ENCODE measurements around the gene PPRC1. TPM values are rescaled to one million over a fixed set of nuclear protein-coding genes. Genes with fewer than 3 reads are reported as not detected.

Gene PPRC1
- total RNA-seq, 1 donor from 2014 or later, result 12.1 TPM

DNA sequence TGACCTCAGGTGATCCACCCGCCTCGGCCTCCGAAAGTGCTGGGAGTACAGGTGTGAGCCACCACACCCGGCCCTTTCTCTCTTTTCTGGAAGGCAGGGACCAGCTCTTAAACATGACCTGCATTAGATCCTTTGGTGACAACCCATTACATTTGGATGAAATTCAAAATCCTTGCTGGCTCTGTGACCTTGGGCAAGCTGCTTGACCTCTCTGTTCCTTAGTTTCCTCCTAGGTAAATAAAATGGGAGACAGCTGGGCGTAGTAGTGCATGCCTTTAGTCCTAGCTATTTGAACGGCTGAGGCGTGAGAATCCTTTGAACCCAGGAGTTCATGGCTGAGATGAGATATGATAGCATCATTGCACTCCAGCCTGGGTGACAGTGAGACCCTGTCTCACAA, 36.4 kb upstream of the PPRC1 start:
- Histone ChIP-seq H3K27me3 (ENCODE audit: low read depth) (no peaks in the 10 kb centered on the region), H3K4me1 (no peaks in the 10 kb centered on the region), H3K9me3 (replicated peaks) (no peaks in the 10 kb centered on the region), H3K27ac (replicated peaks) (no peak overlapping the region), H3K36me3 (no peaks in the 10 kb centered on the region), H3K4me3 (no peak overlapping the region)
- intact Hi-C loops (cut with micrococcal nuclease), result no loop called here
- no peak for DNase-seq
- TF ChIP-seq CTCF (IDR thresholded peaks at IDR 0.05; ENCODE audit: borderline replicate concordance), result no peak

DNA sequence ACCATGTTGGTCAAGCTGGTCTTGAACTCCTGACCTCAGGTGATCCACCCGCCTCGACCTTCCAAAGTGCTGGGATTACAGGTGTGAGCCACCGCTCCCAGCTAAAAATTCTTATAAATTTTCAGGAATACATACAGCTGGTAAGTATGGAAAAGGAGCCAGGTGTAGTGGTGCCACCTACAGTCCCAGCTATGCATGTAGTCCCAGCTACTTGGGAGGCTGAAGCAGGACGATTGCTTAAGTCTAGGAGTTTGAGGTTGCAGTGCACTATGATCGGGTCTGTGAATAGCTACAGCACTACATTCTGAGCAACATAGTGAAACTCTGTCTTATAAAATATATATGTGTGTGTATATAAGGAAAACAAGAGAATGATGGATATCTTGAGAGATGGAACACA, 31.7 kb upstream of the PPRC1 start:
- Histone ChIP-seq H3K4me1 (peaks cover 3% of the 10 kb centered on the region), H3K4me3 (no peak overlapping the region), H3K27me3 (ENCODE audit: low read depth) (no peaks in the 10 kb centered on the region), H3K27ac (replicated peaks) (no peak overlapping the region), H3K9me3 (replicated peaks) (no peaks in the 10 kb centered on the region), H3K36me3 (peaks cover 4% of the 10 kb centered on the region)
- intact Hi-C loops (cut with micrococcal nuclease), result no loop called here
- DNase-seq, result no peak
- TF ChIP-seq CTCF (IDR thresholded peaks at IDR 0.05; ENCODE audit: borderline replicate concordance), result no peak

GRCh38 chr10:102102421-102102820, 30.4 kb upstream of the PPRC1 start:
- intact Hi-C loops (cut with micrococcal nuclease), result no loop called here
- no peak overlapping the region for H3K27ac ChIP-seq (replicated peaks)
- H3K4me1 ChIP-seq, result peaks cover 3% of the 10 kb centered on the region
- H3K9me3 ChIP-seq (replicated peaks), result no peaks in the 10 kb centered on the region
- H3K4me3 ChIP-seq, result no peak overlapping the region
- no peak for TF ChIP-seq CTCF (IDR thresholded peaks at IDR 0.05; ENCODE audit: borderline replicate concordance)
- no peaks in the 10 kb centered on the region for H3K27me3 ChIP-seq (ENCODE audit: low read depth)
- no peak for DNase-seq
- peaks cover 12% of the 10 kb centered on the region for H3K36me3 ChIP-seq

- Histone ChIP-seq H3K27ac (replicated peaks) (no peak overlapping the region), H3K4me1 (peaks cover 9% of the 10 kb centered on the region), H3K4me3 (no peak overlapping the region), H3K27me3 (ENCODE audit: low read depth) (no peaks in the 10 kb centered on the region), H3K36me3 (peaks cover 52% of the 10 kb centered on the region), H3K9me3 (replicated peaks) (no peaks in the 10 kb centered on the region)
- intact Hi-C loops (cut with micrococcal nuclease), result no loop called here
- no peak for DNase-seq
- no peak for TF ChIP-seq CTCF (IDR thresholded peaks at IDR 0.05; ENCODE audit: borderline replicate concordance)
Measured at GRCh38 chr10:102106998-102107397, 25.8 kb upstream of the PPRC1 start.

DNA sequence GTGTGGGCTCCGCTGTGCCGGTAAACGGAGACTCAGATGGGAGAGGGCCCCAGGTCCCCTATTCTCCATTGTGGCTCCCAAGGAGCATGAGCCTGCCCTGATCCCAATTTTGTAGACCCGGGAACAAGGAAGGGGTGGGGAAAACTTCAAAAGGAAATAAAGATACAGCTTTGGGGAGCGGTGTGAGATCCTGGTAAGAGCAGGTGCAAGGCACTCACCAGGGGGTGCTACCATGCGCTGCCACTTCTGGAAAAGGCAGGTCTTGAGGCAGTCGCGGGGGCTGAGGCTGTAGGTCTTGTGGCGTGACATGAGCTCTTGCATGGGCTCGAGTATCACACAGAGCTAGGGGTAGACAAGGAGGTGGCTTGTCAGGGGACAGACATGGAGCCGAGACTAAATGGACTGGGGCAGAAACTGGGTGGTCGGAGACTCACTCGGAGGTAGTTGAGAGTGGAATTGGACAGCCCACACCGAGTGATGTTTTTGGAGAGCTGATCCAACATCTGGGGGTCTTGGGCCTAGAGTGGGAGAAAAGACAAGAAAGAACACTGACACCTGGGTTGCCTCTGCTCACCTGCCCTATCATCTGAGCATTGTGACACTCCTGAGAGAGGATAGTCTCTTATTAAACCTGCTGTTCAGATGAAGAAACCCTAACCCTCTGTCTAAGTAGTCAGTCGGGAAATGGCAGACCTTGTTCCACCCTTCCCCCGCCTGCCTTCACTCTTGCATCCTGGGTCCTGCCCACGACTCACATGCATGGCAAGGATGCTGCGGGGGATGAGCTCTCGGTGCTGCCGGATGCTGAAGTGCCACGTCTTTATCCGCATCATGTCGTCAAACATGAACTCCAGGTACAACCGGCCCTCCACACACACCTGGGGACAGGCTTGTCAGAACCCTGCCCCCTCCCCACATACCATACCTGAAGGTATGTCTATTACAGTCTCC, 23.4 kb upstream of the PPRC1 start:
- TF ChIP-seq CTCF (IDR thresholded peaks at IDR 0.05; ENCODE audit: borderline replicate concordance), result no peak
- H3K27me3 ChIP-seq (ENCODE audit: low read depth), result no peaks in the 10 kb centered on the region
- peaks cover 52% of the 10 kb centered on the region for H3K36me3 ChIP-seq
- H3K27ac ChIP-seq (replicated peaks), result no peak overlapping the region
- no peaks in the 10 kb centered on the region for H3K9me3 ChIP-seq (replicated peaks)
- intact Hi-C loops (cut with micrococcal nuclease), result no loop called here
- no peak overlapping the region for H3K4me3 ChIP-seq
- DNase-seq, result no peak
- peaks cover 33% of the 10 kb centered on the region for H3K4me1 ChIP-seq

Data from left ventricle myocardium inferior (tissue), 1 donor.